Naive thymus-derived CD8-positive, alpha-beta T cell (primary cell): ENCODE measurements around the gene NR6A1. TPM values are rescaled to one million over a fixed set of nuclear protein-coding genes. Genes with fewer than 3 reads are reported as not detected.

Experiments
- ATAC-seq, 2 donors: fragments of 150-1000 bp; cut with Tn5 transposase in 1 of 2; sonication (Bioruptor Pico), chemical (Tn5 transposase) in 1 of 2; 1 replicate in 1 of 2; 2 replicates in 1 of 2; pipeline ENCODE4 v1.10.0; 2021; ENCODE audit warnings: mild to moderate bottlenecking in 2 of 2, moderate library complexity in 2 of 2
- POLR2A ChIA-PET: fragments of 350-600 bp; sonication (Branson Sonifier 250); formaldehyde crosslinking; loops from one replicate; lab custom pipeline; 2021; ENCODE audit warnings: antibody characterized with exemption; lab: Charles Lee
- DNase-seq, 10 donors: peaks; one replicate each; pipeline versions ENCODE4 v3.0.0 to v3.0.0-alpha.2; 2020 to 2022
- H3K27ac Mint-ChIP-seq, 10 donors: one replicate each; pipeline ENCODE4 v1.8.0; 2020 to 2022; ENCODE audit warnings: mild to moderate bottlenecking in 10 of 10, mixed read lengths in 10 of 10, moderate library complexity in 4 of 10, inconsistent platforms in 1 of 10
- H3K27me3 Mint-ChIP-seq, 5 donors: one replicate each; pipeline ENCODE4 v1.8.0; 2021 to 2022; ENCODE audit warnings: mixed read lengths in 5 of 5
- H3K36me3 Mint-ChIP-seq, 3 donors: one replicate each; pipeline ENCODE4 v1.8.0; 2020 to 2022; ENCODE audit warnings: mixed read lengths in 3 of 3, mild to moderate bottlenecking in 2 of 3, inconsistent platforms in 1 of 3
- H3K4me1 Mint-ChIP-seq, 4 donors: one replicate each; pipeline ENCODE4 v1.8.0; 2021 to 2022; ENCODE audit warnings: mixed read lengths in 4 of 4
- H3K4me3 Mint-ChIP-seq, 10 donors: one replicate each; pipeline ENCODE4 v1.8.0; 2020 to 2022; ENCODE audit warnings: mild to moderate bottlenecking in 10 of 10, mixed read lengths in 10 of 10, moderate library complexity in 6 of 10, inconsistent platforms in 1 of 10
- H3K9me3 Mint-ChIP-seq, 9 donors: one replicate each; pipeline ENCODE4 v1.8.0; 2020 to 2022; ENCODE audit warnings: mixed read lengths in 9 of 9, mild to moderate bottlenecking in 3 of 9, inconsistent platforms in 1 of 9, moderate library complexity in 1 of 9
- polyA plus RNA-seq, 3 donors: library from polyadenylated mRNA; unstranded; fragments of 300-500 nt; fragmentation: Illumina TruSeq; gene quantifications; one replicate each; pipeline ENCODE4 v1.2.3, GENCODE V29; 2021
- total RNA-seq, 8 experiments: library from RNA in 2 of 8; stranded (reverse) in 2 of 8; gene quantifications; one replicate each; pipeline ENCODE4 v1.2.3 and lab custom pipeline; 2021 to 2026

The NR6A1 gene
- total and polyA plus RNA-seq, 5 experiments from 2014 or later: 0.05 TPM; not detected in 4

GRCh38 chr9:124488641-124489210 lies 282.4 kb downstream of the NR6A1 start:
- DNase-seq: no peak
- H3K27me3 Mint-ChIP-seq: no peaks in the 10 kb centered on the region
- ATAC-seq: no peak
- POLR2A ChIA-PET: interaction anchor here (0.5 to 0.8 kb wide), 2 partner anchors 10 to 54 kb away, joined by 3 read pairs; no protein-coding TSS in a partner anchor
- peaks cover 0 to 3% (median 0%) of the 10 kb centered on the region in 4 donors for H3K4me1 Mint-ChIP-seq
- no peaks in the 10 kb centered on the region for H3K9me3 Mint-ChIP-seq
- H3K36me3 Mint-ChIP-seq: no peaks in the 10 kb centered on the region
- H3K27ac Mint-ChIP-seq: no peak overlapping the region
- H3K4me3 Mint-ChIP-seq: no peak overlapping the region

- no peak for DNase-seq
- no peak overlapping the region for H3K27ac Mint-ChIP-seq
- no peaks in the 10 kb centered on the region for H3K27me3 Mint-ChIP-seq
- no peak overlapping the region for H3K4me3 Mint-ChIP-seq
- POLR2A ChIA-PET: no interaction called here
- no peak for ATAC-seq
- no peaks in the 10 kb centered on the region for H3K9me3 Mint-ChIP-seq
- no peaks in the 10 kb centered on the region for H3K36me3 Mint-ChIP-seq
- H3K4me1 Mint-ChIP-seq: peaks cover 0 to 3% (median 0%) of the 10 kb centered on the region in 4 donors
Measured at GRCh38 chr9:124487260-124488182, 283.6 kb downstream of the NR6A1 start.

- Mint-ChIP-seq H3K4me3 (no peak overlapping the region), H3K36me3 (no peaks in the 10 kb centered on the region), H3K27ac (no peak overlapping the region), H3K4me1 (peaks cover 0 to 1% (median 0%) of the 10 kb centered on the region in 4 donors), H3K27me3 (no peaks in the 10 kb centered on the region), H3K9me3 (no peaks in the 10 kb centered on the region)
- ATAC-seq (no peak), DNase-seq (no peak)
- POLR2A ChIA-PET: no interaction called here
Measured at GRCh38 chr9:124486778-124487259, 284.3 kb downstream of the NR6A1 start.

- H3K27ac Mint-ChIP-seq: no peak overlapping the region
- no peaks in the 10 kb centered on the region for H3K27me3 Mint-ChIP-seq
- no peak for ATAC-seq
- no peaks in the 10 kb centered on the region for H3K4me1 Mint-ChIP-seq
- H3K36me3 Mint-ChIP-seq: no peaks in the 10 kb centered on the region
- H3K4me3 Mint-ChIP-seq: no peak overlapping the region
- POLR2A ChIA-PET: no interaction called here
- no peak for DNase-seq
- no peaks in the 10 kb centered on the region for H3K9me3 Mint-ChIP-seq
Measured at GRCh38 chr9:124485936-124486335, 285.2 kb downstream of the NR6A1 start.

GRCh38 chr9:124485201-124485600 lies 285.9 kb downstream of the NR6A1 start:
- POLR2A ChIA-PET: no interaction called here
- H3K27me3 Mint-ChIP-seq: peaks cover 0 to 2% (median under 1%) of the 10 kb centered on the region in 5 donors
- no peak for ATAC-seq
- DNase-seq: no peak
- no peaks in the 10 kb centered on the region for H3K9me3 Mint-ChIP-seq
- H3K4me3 Mint-ChIP-seq: no peak overlapping the region
- H3K27ac Mint-ChIP-seq: peak overlapping the region in 1 of 10 donors; percentile 33
- H3K36me3 Mint-ChIP-seq: no peaks in the 10 kb centered on the region
- no peaks in the 10 kb centered on the region for H3K4me1 Mint-ChIP-seq

- Mint-ChIP-seq H3K4me3 (no peak overlapping the region), H3K36me3 (no peaks in the 10 kb centered on the region), H3K4me1 (no peaks in the 10 kb centered on the region), H3K27me3 (peaks cover 2 to 18% (median 3%) of the 10 kb centered on the region in 5 donors), H3K27ac (peak overlapping the region in 1 of 10 donors; percentile 59), H3K9me3 (no peaks in the 10 kb centered on the region)
- DNase-seq: no peak
- ATAC-seq: no peak
- POLR2A ChIA-PET: no interaction called here
Measured at GRCh38 chr9:124483481-124483880, 287.6 kb downstream of the NR6A1 start.

GRCh38 chr9:124482431-124483031 lies 288.6 kb downstream of the NR6A1 start:
- POLR2A ChIA-PET: no interaction called here
- Mint-ChIP-seq H3K4me1 (no peaks in the 10 kb centered on the region), H3K36me3 (peaks cover 0 to 2% (median 0%) of the 10 kb centered on the region in 3 donors), H3K4me3 (no peak overlapping the region), H3K9me3 (no peaks in the 10 kb centered on the region), H3K27ac (no peak overlapping the region), H3K27me3 (peaks cover 4 to 23% (median 5%) of the 10 kb centered on the region in 5 donors)
- DNase-seq (no peak), ATAC-seq (no peak)

GRCh38 chr9:124481115-124481514 lies 290.0 kb downstream of the NR6A1 start:
- Mint-ChIP-seq H3K9me3 (no peaks in the 10 kb centered on the region), H3K27me3 (peaks cover 4 to 34% (median 10%) of the 10 kb centered on the region in 5 donors), H3K4me1 (no peaks in the 10 kb centered on the region), H3K4me3 (no peak overlapping the region), H3K27ac (no peak overlapping the region), H3K36me3 (peaks cover 0 to 2% (median 0%) of the 10 kb centered on the region in 3 donors)
- POLR2A ChIA-PET: no interaction called here
- DNase-seq (no peak), ATAC-seq (no peak)

- H3K36me3 Mint-ChIP-seq: peaks cover 0 to 2% (median 0%) of the 10 kb centered on the region in 3 donors
- H3K27ac Mint-ChIP-seq: no peak overlapping the region
- POLR2A ChIA-PET: no interaction called here
- peaks cover 4 to 37% (median 11%) of the 10 kb centered on the region in 5 donors for H3K27me3 Mint-ChIP-seq
- H3K4me1 Mint-ChIP-seq: no peaks in the 10 kb centered on the region
- H3K4me3 Mint-ChIP-seq: no peak overlapping the region
- H3K9me3 Mint-ChIP-seq: no peaks in the 10 kb centered on the region
- DNase-seq (no peak), ATAC-seq (peak in 1 of 2 donors; percentile 43)
Measured at GRCh38 chr9:124480621-124480981, 290.5 kb downstream of the NR6A1 start.

GRCh38 chr9:124479947-124480620 lies 291.0 kb downstream of the NR6A1 start:
- Mint-ChIP-seq H3K27me3 (peaks cover 4 to 40% (median 14%) of the 10 kb centered on the region in 5 donors), H3K27ac (no peak overlapping the region), H3K36me3 (peaks cover 0 to 2% (median 0%) of the 10 kb centered on the region in 3 donors), H3K4me3 (peak overlapping the region in 1 of 10 donors; percentile 6), H3K9me3 (no peaks in the 10 kb centered on the region), H3K4me1 (no peaks in the 10 kb centered on the region)
- ATAC-seq (no peak), DNase-seq (no peak)
- POLR2A ChIA-PET: no interaction called here

GRCh38 chr9:124479371-124479770 lies 291.7 kb downstream of the NR6A1 start:
- no peak overlapping the region for H3K27ac Mint-ChIP-seq
- no peaks in the 10 kb centered on the region for H3K4me1 Mint-ChIP-seq
- no peak overlapping the region for H3K4me3 Mint-ChIP-seq
- POLR2A ChIA-PET: no interaction called here
- H3K9me3 Mint-ChIP-seq: no peaks in the 10 kb centered on the region
- H3K36me3 Mint-ChIP-seq: peaks cover 0 to 2% (median 0%) of the 10 kb centered on the region in 3 donors
- DNase-seq: no peak
- peaks cover 4 to 45% (median 18%) of the 10 kb centered on the region in 5 donors for H3K27me3 Mint-ChIP-seq
- ATAC-seq: no peak

GRCh38 chr9:124478354-124478753 lies 292.8 kb downstream of the NR6A1 start:
- DNase-seq: no peak
- Mint-ChIP-seq H3K4me1 (peaks cover 0 to 2% (median 0%) of the 10 kb centered on the region in 4 donors), H3K9me3 (no peaks in the 10 kb centered on the region), H3K27me3 (peaks cover 6 to 55% (median 27%) of the 10 kb centered on the region in 5 donors), H3K4me3 (peak overlapping the region in 1 of 10 donors; percentile 15), H3K36me3 (peaks cover 0 to 2% (median 0%) of the 10 kb centered on the region in 3 donors), H3K27ac (no peak overlapping the region)
- POLR2A ChIA-PET: no interaction called here
- ATAC-seq: no peak
